ENCODE measurements around the gene PSMB8. TPM values are rescaled to one million over a fixed set of nuclear protein-coding genes. Genes with fewer than 3 reads are reported as not detected.

The PSMB8 gene
- total and polyA plus RNA-seq, 2 of the 8 experiments (the other 6 are each of a cell fraction or from before 2014, with no cell fraction given) = 18.4 to 43.0 TPM

GRCh38 chr6:32815115-32815514 is 28.7 kb downstream of the PSMB8 start:
- Histone ChIP-seq H3K4me1 (replicated peaks in 1 of 4; ENCODE audit: control insufficient read depth in 3 of 4, insufficient read depth in 4 of 4, low read length in 3 of 4) (no peaks in the 10 kb centered on the region), H2BK120ac (replicated peaks; ENCODE audit: low read depth, low read length) (no peak overlapping the region), H3K79me2 (ENCODE audit: control insufficient read depth in 1 of 2, insufficient read depth in 2 of 2, low read length in 2 of 2) (no peaks in the 10 kb centered on the region), H4K91ac (replicated peaks; ENCODE audit: insufficient read length, low read length) (no peak overlapping the region), H3K23ac (ENCODE audit: insufficient read length) (no peak overlapping the region), H3K9ac (replicated peaks in 1 of 4; ENCODE audit: extremely low read depth in 1 of 4, low read depth in 3 of 4, low read length in 3 of 4) (no peak overlapping the region), H2AK5ac (ENCODE audit: low read depth, low read length) (no peak overlapping the region), H3K56ac (replicated peaks; ENCODE audit: insufficient read length, low read depth, low read length) (no peak overlapping the region), H2BK5ac (ENCODE audit: low read depth, low read length) (no peak overlapping the region), H3K18ac (ENCODE audit: extremely low read depth, low read length) (no peak overlapping the region), H3K4me3 (ENCODE audit: extremely low read depth in 1 of 4, insufficient read depth in 2 of 4, low read depth in 3 of 4, low read length in 4 of 4) (no peak overlapping the region), H4K5ac (ENCODE audit: insufficient read length, low read depth, low read length) (no peak overlapping the region), H3K27ac (ENCODE audit: low read depth, low read length) (no peak overlapping the region), H3K14ac (ENCODE audit: insufficient read length) (no peak overlapping the region), H4K8ac (ENCODE audit: extremely low read depth, insufficient read depth, low read length) (no peak overlapping the region), H4K20me1 (replicated peaks in 1 of 2; ENCODE audit: control insufficient read depth in 1 of 2, insufficient read depth in 2 of 2, low read length in 2 of 2) (no peaks in the 10 kb centered on the region), H3K23me2 (ENCODE audit: low read depth, low read length) (no peaks in the 10 kb centered on the region), H3K79me1 (ENCODE audit: low read depth, low read length) (no peaks in the 10 kb centered on the region), H2BK15ac (ENCODE audit: low read length) (no peak overlapping the region), H3K36me3 (ENCODE audit: control insufficient read depth in 2 of 4, insufficient read depth in 4 of 4, low read length in 3 of 4) (no peaks in the 10 kb centered on the region), H3K9me3 (ENCODE audit: insufficient read depth in 2 of 2, low read depth in 1 of 2, low read length in 1 of 2) (no peaks in the 10 kb centered on the region), H2AFZ (ENCODE audit: low read length) (no peak overlapping the region), H3K4me2 (ENCODE audit: insufficient read depth in 1 of 2, low read depth in 2 of 2, low read length in 2 of 2) (no peak overlapping the region), H3K4ac (replicated peaks; ENCODE audit: insufficient read length, low read depth, low read length) (no peak overlapping the region), H3K27me3 (replicated peaks in 1 of 4; ENCODE audit: control insufficient read depth in 3 of 4, extremely low read depth in 1 of 4, insufficient read depth in 3 of 4, low read length in 3 of 4) (no peaks in the 10 kb centered on the region), H2BK20ac (ENCODE audit: low read length) (no peak overlapping the region), H2BK12ac (ENCODE audit: low read depth, low read length) (no peak overlapping the region)
- DNase-seq (ENCODE audit: low read depth in 1 of 2, low spot score in 2 of 2) = no peak
- CTCF ChIA-PET (ENCODE audit: partially characterized antibody) = interaction anchor here (1.6 kb wide), 1 partner anchor 53 kb away, joined by 8 read pairs; no protein-coding TSS in a partner anchor
- no peak for FAIRE-seq
- WGBS, 2 experiments (ENCODE audit: extremely low coverage in 1 of 2, insufficient coverage in 1 of 2, insufficient read length in 1 of 2, insufficient replicate concordance in 2 of 2, low coverage in 1 of 2, low lambda C conversion rate in 2 of 2, missing lambda C conversion rate in 1 of 2) = 87% methylated on average over 5 of the region's 5 CpGs; no CpG with 5 or more reads in 1 of the 2 experiments
- POLR2A ChIA-PET (ENCODE audit: partially characterized antibody) = no interaction called here
- TF ChIP-seq TAF1 (IDR thresholded peaks at IDR 0.05; ENCODE audit: low read depth, low read length) (no peak), MAFK (IDR thresholded peaks at IDR 0.05; ENCODE audit: low read depth, low read length) (no peak)
